ENCODE data around the gene MCHR1.
"Not testable (repeated sequence)": the region's sequence is repeated elsewhere in the genome, so short reads cannot be mapped to it uniquely, and the experiment has no call there.

The MCHR1 gene, protein sequence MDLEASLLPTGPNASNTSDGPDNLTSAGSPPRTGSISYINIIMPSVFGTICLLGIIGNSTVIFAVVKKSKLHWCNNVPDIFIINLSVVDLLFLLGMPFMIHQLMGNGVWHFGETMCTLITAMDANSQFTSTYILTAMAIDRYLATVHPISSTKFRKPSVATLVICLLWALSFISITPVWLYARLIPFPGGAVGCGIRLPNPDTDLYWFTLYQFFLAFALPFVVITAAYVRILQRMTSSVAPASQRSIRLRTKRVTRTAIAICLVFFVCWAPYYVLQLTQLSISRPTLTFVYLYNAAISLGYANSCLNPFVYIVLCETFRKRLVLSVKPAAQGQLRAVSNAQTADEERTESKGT

DNA sequence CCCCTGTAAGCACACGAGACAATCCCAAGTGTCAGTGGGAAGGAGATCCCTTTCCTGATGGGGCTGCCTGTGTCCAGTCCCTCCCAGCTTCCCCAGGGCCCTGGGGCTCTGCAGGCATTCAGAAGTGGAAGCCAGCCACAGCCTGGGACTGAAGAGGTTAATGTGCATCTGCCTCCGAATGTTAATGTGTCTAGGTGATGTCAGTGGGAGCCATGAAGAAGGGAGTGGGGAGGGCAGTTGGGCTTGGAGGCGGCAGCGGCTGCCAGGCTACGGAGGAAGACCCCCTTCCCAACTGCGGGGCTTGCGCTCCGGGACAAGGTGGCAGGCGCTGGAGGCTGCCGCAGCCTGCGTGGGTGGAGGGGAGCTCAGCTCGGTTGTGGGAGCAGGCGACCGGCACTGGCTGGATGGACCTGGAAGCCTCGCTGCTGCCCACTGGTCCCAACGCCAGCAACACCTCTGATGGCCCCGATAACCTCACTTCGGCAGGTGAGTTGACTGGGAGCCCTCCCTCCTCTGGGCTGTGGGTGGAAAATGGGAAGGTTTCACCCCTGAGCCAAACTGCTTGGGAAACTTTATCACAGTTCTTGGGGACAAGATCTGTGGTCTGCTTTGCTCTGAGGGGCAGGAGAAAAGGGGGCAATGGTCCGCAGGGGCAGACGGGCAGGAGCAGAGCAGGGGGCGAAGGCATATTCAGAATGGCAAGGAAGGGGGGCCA, at the start of gene MCHR1:
TSS of gene MCHR1 (plus strand) at position 236 of the 715 bp plus-strand sequence. CDS start at position 405, 169 bp downstream.
- DNase-seq: no peak

DNA sequence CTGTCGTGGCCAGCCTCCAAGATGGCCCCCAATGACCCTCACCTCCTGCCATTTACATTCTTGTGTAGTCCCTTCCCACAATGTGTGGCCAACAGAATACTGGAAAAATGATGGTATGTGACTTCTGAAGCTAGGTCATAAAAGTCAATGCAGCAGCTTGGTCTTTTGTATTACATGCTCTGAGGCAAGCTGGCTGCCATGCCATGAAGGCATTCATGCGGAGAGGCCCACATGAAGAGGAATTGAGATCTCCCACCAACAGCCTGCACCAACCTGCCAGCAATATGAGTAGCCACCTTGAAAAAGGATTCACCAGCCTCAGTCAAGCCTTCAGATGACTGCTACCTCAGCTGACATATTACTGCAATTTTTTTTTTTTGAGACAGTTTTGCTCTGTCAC, 47.4 kb upstream of the MCHR1 start:
- DNase-seq: no peak

DNA sequence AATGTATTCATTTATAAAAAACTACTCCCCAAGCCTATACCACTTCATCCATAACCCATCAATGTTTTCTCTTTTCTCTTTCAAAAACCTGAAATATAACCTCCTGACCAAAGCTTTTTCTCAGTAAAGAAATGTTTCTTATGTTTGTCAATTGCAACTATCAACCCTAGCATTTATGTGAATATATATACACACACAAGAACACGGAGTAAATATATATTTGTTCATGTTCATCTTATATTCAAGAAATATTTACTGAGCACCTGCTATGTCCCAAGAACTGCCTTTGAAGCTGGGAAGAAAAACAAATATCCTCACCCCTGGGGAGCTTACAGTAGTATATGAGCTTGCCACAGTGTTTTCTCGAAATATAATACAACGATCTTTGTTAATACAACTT, 46.2 kb upstream of the MCHR1 start:
- DNase-seq: no peak

DNA sequence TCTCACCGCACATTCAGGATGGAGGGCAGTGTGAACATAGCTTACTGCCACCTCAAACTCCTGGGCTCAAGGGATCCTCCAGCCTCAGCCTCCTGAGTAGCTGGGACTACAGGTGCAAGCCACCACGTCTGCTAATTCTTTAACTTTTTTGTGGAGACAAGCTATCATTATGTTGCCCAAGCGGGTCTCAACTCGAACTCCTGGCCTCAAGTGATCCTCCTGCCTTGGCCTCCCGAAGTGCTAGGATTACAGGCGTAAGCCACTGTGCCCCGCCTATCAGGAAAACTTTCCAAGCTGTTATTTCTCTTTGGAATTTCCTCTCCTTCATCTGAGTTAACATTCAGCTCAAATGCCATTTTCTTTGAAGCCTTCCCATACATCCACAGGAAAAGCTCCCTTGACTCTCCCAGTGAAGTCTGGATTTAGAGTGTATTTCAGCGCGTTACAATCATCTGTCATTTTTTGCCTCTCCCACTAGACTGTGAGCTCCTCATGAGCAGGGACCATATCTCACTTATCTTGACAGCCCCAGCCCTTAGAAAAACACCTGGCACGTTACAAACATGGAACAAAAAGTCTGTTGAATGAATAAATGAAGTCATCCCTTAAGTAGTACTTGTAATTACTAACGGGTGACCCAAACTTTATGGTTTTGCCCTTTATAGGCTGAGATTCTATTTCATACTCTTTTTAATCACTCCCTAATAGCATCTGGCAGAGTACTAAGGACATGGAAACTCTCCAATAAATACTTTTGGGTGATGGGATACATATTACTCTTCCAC, 45.0 kb upstream of the MCHR1 start:
- DNase-seq: no peak

DNA sequence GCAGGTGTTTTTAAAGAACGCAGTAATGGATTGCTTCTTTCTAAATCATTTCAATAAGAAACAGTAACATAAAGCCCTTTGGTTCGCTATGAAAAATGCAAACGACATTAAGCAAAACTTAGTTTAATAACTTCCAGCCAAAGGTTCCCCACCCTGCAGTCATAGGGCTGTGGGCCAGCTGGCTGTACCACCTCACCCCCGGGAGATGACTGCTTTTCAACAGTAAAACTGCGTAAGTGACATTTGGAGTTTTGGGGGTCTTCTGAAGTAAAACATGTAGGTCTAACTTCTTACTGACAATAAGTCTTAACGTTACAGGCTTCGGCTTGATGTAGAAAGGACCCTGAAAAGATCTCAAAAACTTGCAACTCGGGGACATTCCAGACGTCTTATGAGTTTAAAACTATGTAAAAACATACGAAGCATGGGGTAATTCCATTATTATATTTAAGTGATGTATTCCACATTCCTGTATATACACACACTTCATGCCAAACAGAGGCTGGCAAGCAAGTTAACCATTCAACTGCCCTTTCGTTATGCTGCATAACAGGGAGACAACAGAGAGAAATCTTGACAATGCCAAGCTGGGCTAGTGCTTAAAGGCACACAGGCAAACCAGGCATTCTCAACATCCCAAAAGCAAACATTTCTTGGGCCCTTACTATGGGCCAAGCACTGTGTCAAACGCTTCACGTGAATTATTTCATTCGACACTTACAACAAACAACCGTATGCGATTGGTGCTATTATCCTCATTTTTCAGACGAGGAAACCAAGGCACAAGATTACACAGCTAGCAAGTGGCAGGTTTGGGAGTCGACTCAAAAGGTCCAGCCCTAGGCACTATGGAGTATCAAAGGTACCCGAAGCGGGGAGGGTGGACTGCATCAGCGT, 44.0 kb upstream of the MCHR1 start:
- DNase-seq: no peak

DNA sequence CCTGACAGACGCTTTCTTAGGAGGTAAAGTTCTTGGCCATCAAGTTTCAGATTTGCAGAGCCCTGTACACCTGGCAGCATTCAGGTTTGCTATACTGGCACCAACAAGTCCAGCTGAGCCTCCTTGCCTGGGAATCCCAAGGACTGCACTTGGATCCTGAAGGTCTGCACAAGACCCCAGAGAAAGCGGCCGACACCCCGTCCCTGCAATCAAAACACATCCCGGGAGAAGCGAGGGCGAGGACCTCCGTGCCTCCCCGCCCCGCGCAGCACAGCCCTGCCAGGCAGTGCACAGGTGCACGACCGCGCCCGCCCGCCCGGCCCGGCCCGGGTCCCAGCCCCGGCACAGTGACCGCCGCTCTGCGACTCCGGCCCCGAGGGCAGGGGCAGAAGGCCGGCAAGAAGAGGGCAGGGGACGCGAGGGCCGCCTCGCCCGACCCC, 43.3 kb upstream of the MCHR1 start:
- DNase-seq: no peak

DNA sequence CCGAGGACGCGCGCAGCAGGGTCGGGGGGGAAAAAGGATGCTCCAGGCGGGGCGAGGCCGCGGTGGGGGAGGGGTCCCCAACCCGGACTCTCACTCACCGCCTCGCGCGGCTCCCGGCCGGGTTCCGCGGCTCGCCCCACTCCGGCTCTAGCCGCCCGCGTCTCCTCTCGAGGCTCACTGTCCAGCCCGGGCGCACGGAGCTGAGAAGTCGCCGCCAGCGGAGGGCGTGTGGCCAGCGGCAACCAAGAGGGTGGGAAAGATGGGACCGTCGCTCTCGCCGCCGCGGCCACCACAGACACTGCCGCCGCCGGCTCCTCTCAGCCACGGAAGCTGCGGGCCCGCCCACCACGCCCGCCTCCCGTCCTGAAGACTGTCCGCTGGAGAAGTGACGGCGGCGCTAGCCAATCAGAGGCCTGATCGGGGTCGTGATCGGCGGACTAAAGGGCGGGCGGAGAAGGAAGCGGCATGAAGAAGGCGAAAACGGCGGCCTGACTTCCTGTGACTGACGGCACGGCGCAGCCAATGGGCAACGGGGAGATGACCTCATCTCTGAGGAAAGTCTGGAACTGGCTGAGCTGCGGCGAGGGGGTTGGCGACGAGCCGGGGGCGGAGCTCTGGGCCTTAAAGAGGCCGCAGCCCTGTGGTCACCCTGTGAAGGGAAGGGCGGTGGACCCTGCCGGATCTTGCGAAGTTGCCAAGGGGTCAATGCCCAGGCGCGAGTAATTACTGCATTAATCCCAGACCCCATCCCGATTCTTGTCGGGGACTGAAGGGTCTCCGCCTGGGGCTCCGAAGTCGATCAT, 42.7 kb upstream of the MCHR1 start, which contains the start of gene MRTFA:
TSS of gene MRTFA (minus strand) at position 340 of the 803 bp plus-strand sequence.
- DNase-seq: peak; percentile 100

DNA sequence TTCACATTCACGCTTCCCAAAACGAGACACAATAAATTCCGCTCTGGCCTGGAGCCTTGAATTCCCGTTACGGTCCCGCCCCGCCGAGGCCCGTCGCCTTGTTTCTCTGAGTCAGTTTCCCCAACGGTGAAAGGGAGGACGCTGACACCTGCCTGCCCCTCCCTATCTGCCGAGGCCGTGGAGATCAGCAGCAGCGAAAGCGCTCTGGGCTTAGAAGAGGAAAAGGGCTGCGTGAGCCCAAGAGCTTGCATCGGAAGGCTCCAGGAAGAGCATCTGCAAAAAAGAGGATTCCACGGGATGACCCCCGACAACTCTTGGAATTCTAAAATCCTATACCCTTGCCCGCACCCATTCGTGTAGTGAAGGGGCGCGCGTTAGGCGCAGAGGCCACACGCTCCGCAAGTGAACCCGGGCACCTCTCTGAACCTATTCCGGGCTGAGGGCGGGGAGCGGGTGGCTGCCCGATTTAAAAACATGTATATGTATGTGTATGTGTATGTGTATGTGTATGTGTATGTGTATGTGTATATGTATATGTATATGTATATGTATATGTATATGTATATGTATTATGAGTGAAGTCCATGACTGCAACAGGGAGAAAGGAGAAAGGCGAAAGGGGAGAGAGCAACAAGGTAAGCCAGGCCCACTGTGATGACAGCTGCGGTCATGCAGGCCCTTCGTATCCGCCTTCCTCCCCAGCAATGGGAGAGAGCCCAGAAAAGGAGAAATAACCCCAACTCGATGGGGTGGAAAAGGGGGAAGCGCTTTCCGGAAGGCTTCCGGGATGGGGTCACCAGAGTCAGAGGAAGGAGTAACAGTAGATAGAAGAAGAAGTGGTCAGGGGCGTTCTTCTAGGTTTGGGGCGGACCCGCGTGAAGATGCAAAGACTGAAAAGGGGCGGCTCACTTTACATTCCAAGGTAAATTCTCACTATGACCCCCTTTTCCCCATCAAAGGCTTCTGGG, 41.8 kb upstream of the MCHR1 start:
- peak; percentile 44 for DNase-seq

DNA sequence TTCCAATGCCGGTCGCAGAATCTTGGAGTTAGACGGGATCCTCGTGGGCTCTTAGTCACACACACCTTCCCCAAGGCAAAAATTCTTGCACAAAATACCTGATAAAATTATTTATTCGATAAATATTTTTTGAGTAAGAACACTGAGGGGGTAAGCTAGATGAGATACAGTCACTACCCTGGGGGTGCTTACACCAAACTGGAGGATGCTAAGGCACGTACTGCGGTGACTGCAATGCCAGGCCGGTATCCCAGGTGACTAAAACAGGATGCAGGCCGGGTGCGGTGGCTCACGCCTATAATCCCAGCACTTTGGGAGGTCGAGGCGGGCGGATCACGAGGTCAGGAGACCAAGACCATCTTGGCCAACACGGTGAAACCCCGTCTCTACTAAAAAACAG, 41.0 kb upstream of the MCHR1 start:
- no peak for DNase-seq

DNA sequence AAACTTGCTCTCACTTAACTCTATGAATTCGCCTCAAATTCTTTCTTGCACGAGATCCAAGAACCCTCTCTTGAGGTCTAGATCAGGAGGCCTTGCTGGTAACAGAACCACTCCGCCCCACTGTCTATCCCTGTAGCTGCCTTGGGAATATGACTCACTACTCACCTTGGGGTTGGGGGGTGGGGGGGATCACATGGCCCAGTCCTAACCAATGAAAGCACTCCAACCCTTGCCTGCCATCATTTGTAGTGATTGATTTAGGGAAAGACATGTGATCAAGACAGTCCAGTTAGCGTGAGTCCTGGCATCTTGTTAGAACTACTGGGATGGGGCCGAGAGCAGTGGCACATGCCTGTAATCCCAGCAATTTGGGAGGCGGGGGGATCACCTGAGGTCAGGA, 38.0 kb upstream of the MCHR1 start:
- DNase-seq: no peak

DNA sequence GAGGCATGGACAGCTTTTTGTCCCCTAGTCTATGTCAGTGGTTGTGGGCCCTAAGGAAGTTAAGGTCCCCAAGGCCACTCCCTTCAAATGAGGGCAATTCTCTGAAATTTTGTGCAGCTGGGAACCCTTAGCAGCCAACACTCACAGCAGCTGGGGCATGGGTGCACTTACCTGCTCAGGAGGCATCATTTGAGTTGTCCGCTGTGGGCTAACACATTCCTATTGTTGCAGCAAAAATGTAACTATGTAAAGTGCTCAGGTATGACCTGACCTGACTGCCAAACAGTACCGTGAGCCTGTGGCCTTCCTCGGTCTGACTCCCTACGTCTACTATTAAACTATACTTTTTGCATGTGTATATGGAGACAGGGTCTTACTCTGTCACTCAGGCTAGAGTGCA, 37.0 kb upstream of the MCHR1 start:
- DNase-seq: no peak

DNA sequence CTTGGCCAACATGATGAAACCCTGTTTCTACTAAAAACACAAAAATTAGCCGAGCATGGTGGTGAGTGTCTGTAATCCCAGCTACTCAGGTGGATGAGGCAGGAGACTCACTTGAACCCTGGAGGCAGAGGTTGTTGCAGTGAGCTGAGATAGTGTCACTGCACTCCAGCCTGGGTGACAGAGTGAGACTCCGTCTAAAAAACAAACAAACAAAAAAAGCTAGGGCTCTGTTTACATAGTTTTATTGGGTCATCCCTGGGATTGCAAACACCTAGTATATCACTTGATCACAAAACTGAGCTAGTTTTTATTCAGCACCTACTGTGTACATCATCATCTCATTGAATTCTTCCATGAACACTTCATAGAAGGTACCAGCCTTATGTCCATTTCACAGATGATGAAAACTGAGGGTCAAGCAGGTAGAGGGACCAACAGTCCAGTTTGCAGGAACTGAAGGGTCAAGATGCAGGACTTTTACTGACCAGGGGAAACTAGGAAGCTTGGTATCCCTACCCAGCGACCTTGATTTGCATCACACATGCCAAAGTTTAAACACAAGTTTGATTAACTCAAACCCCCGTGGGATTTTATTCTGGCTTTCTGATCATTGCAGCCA, 33.6 kb upstream of the MCHR1 start:
- DNase-seq: no peak

DNA sequence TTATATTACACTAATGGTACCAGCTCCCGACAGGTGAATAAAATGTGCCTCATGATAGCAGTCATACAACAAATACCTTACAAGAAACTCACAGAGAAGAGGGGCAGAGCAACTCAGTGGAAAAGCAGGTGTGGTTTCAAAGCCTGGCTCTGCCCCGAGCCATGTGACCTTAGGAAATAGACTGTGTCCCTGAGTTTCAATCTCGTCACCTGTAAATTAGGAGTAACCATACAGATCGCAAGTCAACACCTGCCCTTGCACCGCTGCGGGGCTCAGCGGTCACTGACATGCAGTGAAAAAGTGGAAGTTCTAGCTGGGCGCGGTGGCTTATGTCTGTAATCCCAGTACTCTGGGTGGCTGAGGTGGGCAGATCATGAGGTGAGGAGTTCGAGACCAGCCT, 30.9 kb upstream of the MCHR1 start:
- no peak for DNase-seq

DNA sequence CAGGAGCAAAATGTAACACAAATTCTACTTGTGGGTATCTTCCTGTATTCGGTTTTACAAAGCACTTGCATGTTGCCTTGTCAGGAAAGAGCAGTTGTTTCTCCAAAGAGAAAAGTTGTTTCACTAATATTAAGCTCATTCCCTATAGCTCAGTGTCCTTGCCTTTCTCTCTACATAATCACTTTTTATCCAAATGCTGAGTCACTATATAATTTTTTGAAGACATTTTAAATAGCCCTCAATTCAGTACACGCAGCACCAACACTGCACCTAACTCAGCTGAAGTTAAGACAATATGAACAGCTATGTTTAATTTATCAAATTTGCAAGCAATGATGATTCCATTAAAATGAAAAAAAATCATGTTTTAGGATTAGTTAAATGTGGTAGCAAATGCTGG, 28.2 kb upstream of the MCHR1 start:
- no peak for DNase-seq

DNA sequence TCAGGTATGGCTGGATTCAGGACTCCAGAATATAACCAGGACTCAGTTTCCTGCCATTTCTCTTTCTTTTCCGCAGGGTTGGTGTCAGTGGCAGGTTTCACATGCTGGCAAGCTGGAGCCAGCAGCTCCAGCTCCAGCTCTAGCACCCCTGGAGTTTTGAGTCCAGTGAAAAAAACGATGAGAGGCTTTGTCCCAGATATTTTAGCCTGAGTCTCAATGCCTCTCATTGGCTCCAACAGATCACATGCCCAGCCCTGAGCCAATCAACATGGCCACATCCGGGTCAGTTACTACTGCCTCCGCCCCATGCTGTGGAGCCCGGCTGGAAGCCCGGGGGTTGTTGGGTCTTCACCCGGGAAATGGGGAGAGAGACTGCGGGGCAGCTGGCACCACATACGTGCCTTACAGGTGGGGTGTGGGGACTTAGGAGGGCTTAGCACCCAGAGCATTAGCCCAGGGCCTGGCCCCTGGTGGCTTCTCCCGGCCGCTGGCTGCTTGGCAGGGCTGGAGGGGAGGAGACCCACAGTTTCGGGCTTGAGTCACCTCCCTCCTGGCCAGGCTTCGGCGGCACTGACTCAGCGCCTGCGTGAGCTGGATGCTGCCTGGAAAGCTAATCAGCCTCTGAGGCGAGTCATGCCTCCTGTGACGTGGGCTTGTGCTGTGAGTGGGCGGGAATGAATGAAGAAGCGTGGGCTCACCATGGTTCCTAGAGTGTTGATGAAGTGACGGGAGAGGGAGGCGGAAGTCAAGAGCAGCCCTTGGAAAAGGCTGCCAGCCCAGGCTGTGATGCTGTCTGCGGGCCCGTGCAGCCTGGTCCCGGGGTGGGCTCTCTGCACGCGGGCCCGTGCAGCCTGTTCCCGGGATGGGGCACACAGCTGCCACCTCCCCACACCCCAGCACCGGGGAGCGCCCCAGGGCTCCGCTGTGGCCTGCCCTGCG, 27.5 kb upstream of the MCHR1 start:
- DNase-seq: peak; percentile 80

DNA sequence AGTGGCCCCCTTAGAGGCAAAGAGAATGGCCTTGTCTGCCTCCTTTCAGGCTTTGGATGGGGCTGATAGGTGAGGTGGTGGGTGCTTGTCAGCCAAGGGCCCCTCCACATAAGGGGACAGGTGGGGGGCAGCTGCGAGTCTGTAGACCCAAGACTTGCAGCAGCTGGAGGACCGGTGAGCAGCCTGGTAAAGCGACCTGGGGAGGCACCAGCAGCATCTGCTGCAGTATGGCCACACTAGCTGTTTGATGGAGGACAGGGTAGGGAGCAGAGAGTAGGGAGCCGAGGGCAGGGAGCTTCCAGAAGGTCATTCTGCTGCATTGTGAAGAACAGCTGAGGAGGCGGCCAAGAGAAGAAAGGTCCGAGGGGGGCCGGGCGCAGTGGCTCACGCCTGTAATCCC, 25.9 kb upstream of the MCHR1 start:
- DNase-seq: no peak

DNA sequence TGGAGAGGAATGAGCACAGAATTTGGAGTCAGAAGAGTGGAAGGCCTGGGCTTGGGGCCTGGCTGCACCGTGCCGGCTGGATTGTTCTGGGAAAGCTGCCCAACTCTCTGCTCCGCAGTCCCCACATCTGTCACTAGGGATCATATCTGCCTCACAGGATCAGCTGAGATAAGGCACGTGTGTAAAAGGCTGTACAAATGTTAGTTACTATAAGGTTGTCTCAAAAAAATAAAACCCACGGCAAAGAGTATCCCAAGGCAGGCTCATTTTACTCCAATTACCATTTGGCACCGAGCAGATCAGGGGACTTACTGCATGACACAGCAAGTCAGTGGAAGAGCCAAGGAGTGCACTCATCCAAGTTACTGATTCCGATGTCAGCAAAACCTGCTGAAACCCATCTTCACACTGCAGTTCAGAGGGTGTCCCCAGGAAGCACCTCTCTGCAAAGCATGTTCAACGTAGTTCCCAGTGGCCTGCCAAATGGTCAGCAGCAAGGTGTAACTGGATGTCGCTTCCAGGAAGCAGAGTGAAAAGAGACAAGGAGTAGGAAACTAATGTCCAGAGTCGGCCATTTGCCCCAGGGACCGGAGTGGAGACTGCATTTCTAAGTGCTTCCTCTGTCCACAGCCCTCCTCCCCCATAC, 24.6 kb upstream of the MCHR1 start:
- no peak for DNase-seq

DNA sequence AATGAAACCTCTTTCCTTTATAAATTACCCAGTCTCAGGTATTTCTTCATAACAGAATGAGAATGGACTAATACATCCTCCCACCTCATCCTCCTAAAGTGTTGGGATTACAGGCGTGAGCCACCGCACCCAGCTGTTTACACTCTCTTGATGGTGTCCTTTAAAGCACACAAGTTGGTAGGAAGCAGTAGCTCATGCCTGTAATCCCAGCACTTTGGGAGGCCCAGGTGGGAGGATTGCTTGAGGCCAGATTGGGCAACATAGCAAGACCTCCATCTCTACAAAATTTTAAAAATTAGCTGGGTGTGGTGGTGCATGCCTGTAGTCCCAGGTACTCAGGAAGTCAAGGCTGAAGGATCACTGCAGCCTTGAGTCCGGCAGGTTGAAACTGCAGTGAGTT, 23.3 kb upstream of the MCHR1 start:
- not testable (repeated sequence) for DNase-seq
